Measurements from ENCODE around the gene ATXN1.
A peak's percentile ranks its signal among the peaks of the same experiment; 100 is the strongest.

Gene ATXN1

GRCh38 chr6:16398587-16398986 is 362.7 kb downstream of the ATXN1 start:
- DNase-seq: no peak
- Mint-ChIP-seq H3K4me1 (peaks cover 2% of the 10 kb centered on the region), H3K4me3 (no peak overlapping the region)

GRCh38 chr6:16397623-16398022 is 363.6 kb downstream of the ATXN1 start:
- no peak overlapping the region for H3K4me3 Mint-ChIP-seq
- H3K27me3 Mint-ChIP-seq (ENCODE audit: low read depth, poor library complexity): peaks cover 17% of the 10 kb centered on the region
- no peak for DNase-seq
- H3K36me3 Mint-ChIP-seq (ENCODE audit: low read depth): peaks cover 10% of the 10 kb centered on the region
- peaks cover 21% of the 10 kb centered on the region for H3K9me3 Mint-ChIP-seq
- TF ChIP-seq CTCF (IDR thresholded peaks at IDR 0.05): no peak
- no peaks in the 10 kb centered on the region for H3K4me1 Mint-ChIP-seq
- H3K27ac Mint-ChIP-seq: no peak overlapping the region

More at GRCh38 chr6:16398587-16398986, 362.7 kb downstream of the ATXN1 start:
- Mint-ChIP-seq H3K27me3 (ENCODE audit: low read depth, poor library complexity) (peaks cover 16% of the 10 kb centered on the region), H3K36me3 (ENCODE audit: low read depth) (peaks cover 11% of the 10 kb centered on the region), H3K27ac (no peak overlapping the region), H3K9me3 (peaks cover 21% of the 10 kb centered on the region)
- TF ChIP-seq CTCF (IDR thresholded peaks at IDR 0.05): no peak

GRCh38 chr6:16396497-16397319 is 364.6 kb downstream of the ATXN1 start:
- DNase-seq: no peak
- Mint-ChIP-seq H3K4me1 (no peaks in the 10 kb centered on the region), H3K9me3 (peaks cover 12% of the 10 kb centered on the region), H3K27me3 (ENCODE audit: low read depth, poor library complexity) (peaks cover 17% of the 10 kb centered on the region), H3K36me3 (ENCODE audit: low read depth) (peaks cover 3% of the 10 kb centered on the region), H3K4me3 (no peak overlapping the region), H3K27ac (no peak overlapping the region)
- TF ChIP-seq CTCF (IDR thresholded peaks at IDR 0.05): no peak

- no peak for TF ChIP-seq CTCF (IDR thresholded peaks at IDR 0.05)
- H3K27me3 Mint-ChIP-seq (ENCODE audit: low read depth, poor library complexity): peaks cover 10% of the 10 kb centered on the region
- no peaks in the 10 kb centered on the region for H3K9me3 Mint-ChIP-seq
- DNase-seq: no peak
- no peaks in the 10 kb centered on the region for H3K4me1 Mint-ChIP-seq
- H3K36me3 Mint-ChIP-seq (ENCODE audit: low read depth): no peaks in the 10 kb centered on the region
- no peak overlapping the region for H3K4me3 Mint-ChIP-seq
- H3K27ac Mint-ChIP-seq: no peak overlapping the region
Measured at GRCh38 chr6:16394632-16395031, 366.6 kb downstream of the ATXN1 start.

GRCh38 chr6:16393326-16393725 is 367.9 kb downstream of the ATXN1 start:
- H3K4me3 Mint-ChIP-seq: no peak overlapping the region
- TF ChIP-seq CTCF (IDR thresholded peaks at IDR 0.05): no peak
- H3K9me3 Mint-ChIP-seq: no peaks in the 10 kb centered on the region
- peaks cover 11% of the 10 kb centered on the region for H3K27me3 Mint-ChIP-seq (ENCODE audit: low read depth, poor library complexity)
- DNase-seq: no peak
- no peaks in the 10 kb centered on the region for H3K4me1 Mint-ChIP-seq
- no peak overlapping the region for H3K27ac Mint-ChIP-seq
- H3K36me3 Mint-ChIP-seq (ENCODE audit: low read depth): no peaks in the 10 kb centered on the region

GRCh38 chr6:16392010-16392409 is 369.2 kb downstream of the ATXN1 start:
- DNase-seq: no peak
- no peaks in the 10 kb centered on the region for H3K36me3 Mint-ChIP-seq (ENCODE audit: low read depth)
- TF ChIP-seq CTCF (IDR thresholded peaks at IDR 0.05): no peak
- H3K9me3 Mint-ChIP-seq: no peaks in the 10 kb centered on the region
- no peak overlapping the region for H3K4me3 Mint-ChIP-seq
- peak overlapping the region; percentile 78 for H3K27ac Mint-ChIP-seq
- peaks cover 11% of the 10 kb centered on the region for H3K27me3 Mint-ChIP-seq (ENCODE audit: low read depth, poor library complexity)
- H3K4me1 Mint-ChIP-seq: no peaks in the 10 kb centered on the region
